HG02759 (cell line): ENCODE data around the gene PDE2A.

Source experiments
- ATAC-seq: cut with Tn5 transposase; IDR thresholded peaks from one replicate; pipeline ENCODE4 v1.9.1; 2021; ENCODE audit warnings: mild to moderate bottlenecking, moderate library complexity; ENCODE audit not compliant: unreplicated experiment

The PDE2A gene

GRCh38 chr11:72595292-72595684 is 78.9 kb downstream of the PDE2A start:
- no peak for ATAC-seq

- no peak for ATAC-seq
These were observed 79.5 kb downstream of the PDE2A start for GRCh38 chr11:72594493-72595291.

DNA sequence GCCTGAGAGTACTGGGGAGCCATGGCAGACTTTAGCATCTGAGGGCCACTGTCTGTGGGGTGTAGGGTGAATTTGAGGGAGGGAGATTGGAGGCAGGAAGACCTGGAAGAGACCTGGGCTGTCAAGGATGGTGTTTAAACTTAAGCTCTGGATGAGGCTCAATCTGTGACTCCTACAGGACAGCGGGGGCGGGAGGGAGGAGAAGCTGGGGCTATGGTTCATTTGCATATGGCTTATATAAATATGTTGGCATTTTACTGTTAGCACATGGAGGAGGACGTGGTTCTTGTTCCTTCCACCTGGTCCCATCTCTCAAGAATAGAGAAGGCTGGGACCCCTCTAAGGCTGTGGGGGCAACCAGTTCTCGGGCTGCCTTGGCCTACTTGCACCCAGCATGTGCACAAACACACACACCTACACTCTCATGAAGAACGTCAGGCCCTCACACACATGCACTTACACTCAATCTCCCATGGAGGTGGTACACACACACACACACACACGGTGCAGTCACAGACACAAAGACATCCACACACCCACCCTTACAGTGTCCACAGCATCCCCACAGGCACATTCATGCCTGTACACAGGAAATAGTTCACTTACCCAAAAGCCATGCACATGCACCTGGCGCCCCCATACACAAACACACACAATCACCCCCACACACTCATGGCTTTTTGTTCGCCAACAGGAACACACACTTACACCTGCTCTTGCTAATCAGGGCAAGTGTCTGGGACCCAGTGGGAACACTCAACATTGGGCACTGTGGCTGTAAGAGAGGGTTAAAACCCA is 81.3 kb downstream of the PDE2A start:
- ATAC-seq = no peak

- ATAC-seq = no peak
These were observed 82.3 kb downstream of the PDE2A start for GRCh38 chr11:72591785-72592502.

- ATAC-seq = no peak
These were observed 83.2 kb downstream of the PDE2A start for GRCh38 chr11:72591023-72591422.

GRCh38 chr11:72589802-72590761 is 84.1 kb downstream of the PDE2A start:
- no peak for ATAC-seq

GRCh38 chr11:72588421-72589410 is 85.5 kb downstream of the PDE2A start:
- no peak for ATAC-seq

- ATAC-seq = no peak
These were observed 86.5 kb downstream of the PDE2A start for GRCh38 chr11:72587696-72588095.

GRCh38 chr11:72586321-72587090 is 87.7 kb downstream of the PDE2A start:
- ATAC-seq = no peak

DNA sequence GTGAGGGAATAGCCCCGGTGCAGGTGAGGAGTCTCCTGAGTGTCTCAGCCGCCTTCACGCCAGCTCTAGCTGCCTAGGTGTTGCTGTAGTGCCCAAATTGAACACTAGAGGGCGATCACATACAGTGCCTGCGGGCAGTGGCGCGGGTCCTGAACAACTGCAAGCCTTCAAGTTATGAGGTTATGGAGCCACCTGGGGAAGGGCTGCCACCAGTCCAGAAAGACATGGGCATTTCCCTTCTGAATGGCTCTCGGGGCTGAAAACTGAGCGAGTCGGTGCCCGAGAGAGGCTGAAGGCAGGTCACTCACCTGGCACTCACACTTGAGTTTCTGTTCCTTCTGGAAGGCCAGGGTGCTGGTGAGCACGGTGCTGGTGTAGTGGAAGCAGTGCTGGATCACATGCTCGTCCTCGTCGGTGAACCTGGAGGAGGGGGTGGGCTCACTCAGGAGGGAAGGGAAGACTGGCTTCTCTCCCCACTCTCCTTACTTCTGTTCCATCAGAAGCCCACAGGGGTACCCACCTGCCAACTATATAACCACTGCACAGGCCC is 88.4 kb downstream of the PDE2A start:
- ATAC-seq = no peak

DNA sequence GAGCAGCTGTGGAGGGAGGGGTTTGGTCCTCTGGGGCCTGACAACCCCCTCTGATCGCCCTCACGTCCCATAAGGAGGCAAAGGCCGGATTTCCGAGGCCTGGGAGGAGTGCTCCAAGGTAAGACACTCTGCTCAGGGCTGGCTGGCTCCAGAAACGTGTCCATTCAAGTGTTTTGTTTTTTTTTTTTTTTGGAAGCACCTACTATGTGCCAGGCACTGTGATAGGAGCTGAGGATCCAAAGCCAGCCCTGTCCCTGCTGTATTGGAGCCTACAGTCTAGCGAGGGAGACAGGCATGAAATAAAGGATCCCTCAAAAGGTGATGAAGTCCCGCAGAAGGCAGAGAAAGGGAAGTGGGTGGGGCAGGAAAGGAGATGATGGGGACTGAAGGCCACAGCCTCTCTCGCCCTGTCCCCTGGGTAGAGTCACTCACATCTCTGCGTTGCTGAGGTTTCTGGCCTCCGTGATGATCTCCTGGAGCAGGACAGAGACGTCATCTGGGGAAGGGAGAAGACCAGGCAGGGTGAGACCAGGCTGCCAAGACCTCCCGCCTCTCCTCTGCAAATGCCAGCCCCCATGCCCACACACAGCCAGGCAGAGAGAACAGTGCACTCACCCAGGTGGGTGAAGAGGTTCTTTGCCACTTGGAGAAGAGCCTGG is 89.2 kb downstream of the PDE2A start:
- ATAC-seq = no peak

DNA sequence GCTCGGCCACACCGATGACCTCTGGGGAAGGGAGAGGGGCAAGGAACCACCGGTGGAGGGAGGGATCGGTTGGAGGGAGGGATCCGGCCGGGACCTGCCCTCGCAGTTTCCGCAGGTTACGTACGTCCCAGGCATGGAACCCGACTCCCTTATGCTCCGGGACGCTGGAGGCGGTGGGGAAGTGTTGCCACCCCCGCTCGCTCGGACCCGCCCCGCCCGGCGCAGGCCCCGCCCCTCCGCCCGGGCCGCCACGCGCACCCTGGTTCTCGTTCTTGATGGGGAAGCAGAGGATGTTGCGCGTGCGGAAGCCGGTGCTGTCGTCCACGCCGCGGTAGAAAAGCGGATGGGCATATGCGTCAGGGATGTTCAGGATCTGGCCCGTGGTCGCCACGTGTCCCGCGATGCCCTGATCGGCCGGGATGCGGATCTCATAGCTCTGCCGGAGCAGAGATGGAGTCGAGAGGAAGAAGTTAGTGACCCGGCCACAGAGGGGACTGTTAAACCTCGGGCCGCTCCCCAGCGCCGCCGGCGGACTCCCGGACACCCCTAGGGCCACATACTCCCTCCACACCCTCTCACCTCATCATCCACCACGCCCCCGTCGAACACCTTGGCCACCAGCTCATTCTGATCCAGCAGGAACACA is 89.8 kb downstream of the PDE2A start:
- no peak for ATAC-seq

GRCh38 chr11:72583616-72584292 is 90.5 kb downstream of the PDE2A start:
- ATAC-seq = no peak

DNA sequence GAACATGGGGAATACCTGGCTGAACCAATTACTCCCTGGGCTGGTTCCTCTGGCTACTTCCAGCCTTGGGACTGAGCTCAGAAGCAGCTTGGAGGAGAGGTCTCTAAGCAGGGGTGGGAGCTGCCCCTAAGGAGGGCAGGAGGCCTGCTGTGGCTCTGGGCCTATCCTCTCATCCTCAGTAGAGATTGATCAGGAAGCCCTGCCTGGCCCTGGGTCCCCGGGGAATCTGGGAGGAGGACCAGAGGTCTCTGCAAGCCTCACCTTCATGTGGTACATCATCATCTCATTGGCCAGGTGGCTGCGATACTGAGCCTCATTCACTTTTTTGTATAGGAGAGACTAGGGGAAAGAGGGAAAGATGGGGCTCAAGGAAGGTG is 91.1 kb downstream of the PDE2A start:
- ATAC-seq = no peak

- ATAC-seq = no peak
These were observed 91.7 kb downstream of the PDE2A start for GRCh38 chr11:72582206-72583176.
